Neural crest cell (in vitro differentiated cells): ENCODE data around the gene EGFL8. TPM values are rescaled to one million over a fixed set of nuclear protein-coding genes. Genes with fewer than 3 reads are reported as not detected.

Experiments
- DNase-seq: peaks from one replicate; pipeline ENCODE4 v3.0.0; 2021; ENCODE audit warnings: low read depth, mixed read lengths, low spot score
- H3K27ac Mint-ChIP-seq: one replicate; pipeline ENCODE4 v1.8.0; 2021; ENCODE audit warnings: mild to moderate bottlenecking, mixed read lengths; ENCODE audit not compliant: unreplicated experiment
- H3K27me3 Mint-ChIP-seq: 2 replicates; pipeline ENCODE4 v1.8.0; 2021; ENCODE audit warnings: low read depth, mild to moderate bottlenecking, mixed read lengths
- H3K36me3 Mint-ChIP-seq: 2 replicates; pipeline ENCODE4 v1.8.0; 2021; ENCODE audit warnings: low read depth, mild to moderate bottlenecking, mixed read lengths
- H3K4me1 Mint-ChIP-seq: 2 replicates; pipeline ENCODE4 v1.8.0; 2021; ENCODE audit warnings: mixed read lengths
- H3K4me3 Mint-ChIP-seq: one replicate; pipeline ENCODE4 v1.8.0; 2021; ENCODE audit warnings: mild to moderate bottlenecking, mixed read lengths
- H3K9me3 Mint-ChIP-seq: 2 replicates; pipeline ENCODE4 v1.8.0; 2021; ENCODE audit warnings: mixed read lengths
- microRNA-seq: library from miRNA; unstranded; fragments of <30 nt; microRNA quantifications from one replicate; pipeline ENCODE4, GENCODE V29; 2020
- total RNA-seq: library from RNA; stranded (reverse); gene quantifications from 2 replicates; pipeline ENCODE4 v1.2.1, GENCODE V29; 2021
- TF ChIP-seq, protein P1 (sequence below): fragments of 200-600 bp; sonication (generic); conservative IDR thresholded peaks from 2 replicates; pipeline ENCODE4 v1.5.0; 2021; ENCODE audit warnings: antibody characterized with exemption, mild to moderate bottlenecking

The EGFL8 gene
- total RNA-seq, 1 donor from 2014 or later, result 44.0 TPM

GRCh38 chr6:32216285-32216684 lies 51.9 kb downstream of the EGFL8 start:
- Mint-ChIP-seq H3K4me1 (no peaks in the 10 kb centered on the region), H3K9me3 (no peaks in the 10 kb centered on the region), H3K36me3 (no peaks in the 10 kb centered on the region), H3K27me3 (no peaks in the 10 kb centered on the region), H3K4me3 (no peak overlapping the region), H3K27ac (no peak overlapping the region)
- DNase-seq, result no peak
- TF ChIP-seq, protein P1, sequence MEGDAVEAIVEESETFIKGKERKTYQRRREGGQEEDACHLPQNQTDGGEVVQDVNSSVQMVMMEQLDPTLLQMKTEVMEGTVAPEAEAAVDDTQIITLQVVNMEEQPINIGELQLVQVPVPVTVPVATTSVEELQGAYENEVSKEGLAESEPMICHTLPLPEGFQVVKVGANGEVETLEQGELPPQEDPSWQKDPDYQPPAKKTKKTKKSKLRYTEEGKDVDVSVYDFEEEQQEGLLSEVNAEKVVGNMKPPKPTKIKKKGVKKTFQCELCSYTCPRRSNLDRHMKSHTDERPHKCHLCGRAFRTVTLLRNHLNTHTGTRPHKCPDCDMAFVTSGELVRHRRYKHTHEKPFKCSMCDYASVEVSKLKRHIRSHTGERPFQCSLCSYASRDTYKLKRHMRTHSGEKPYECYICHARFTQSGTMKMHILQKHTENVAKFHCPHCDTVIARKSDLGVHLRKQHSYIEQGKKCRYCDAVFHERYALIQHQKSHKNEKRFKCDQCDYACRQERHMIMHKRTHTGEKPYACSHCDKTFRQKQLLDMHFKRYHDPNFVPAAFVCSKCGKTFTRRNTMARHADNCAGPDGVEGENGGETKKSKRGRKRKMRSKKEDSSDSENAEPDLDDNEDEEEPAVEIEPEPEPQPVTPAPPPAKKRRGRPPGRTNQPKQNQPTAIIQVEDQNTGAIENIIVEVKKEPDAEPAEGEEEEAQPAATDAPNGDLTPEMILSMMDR, result no peak

- peak overlapping the region; percentile 30 for H3K27ac Mint-ChIP-seq
- no peaks in the 10 kb centered on the region for H3K9me3 Mint-ChIP-seq
- H3K4me3 Mint-ChIP-seq, result no peak overlapping the region
- no peaks in the 10 kb centered on the region for H3K27me3 Mint-ChIP-seq
- TF ChIP-seq, protein P1, result no peak
- no peak for DNase-seq
- no peaks in the 10 kb centered on the region for H3K36me3 Mint-ChIP-seq
- no peaks in the 10 kb centered on the region for H3K4me1 Mint-ChIP-seq
These were observed 52.6 kb downstream of the EGFL8 start for GRCh38 chr6:32216998-32217397.

Small RNA genes lying within 50 kb of the gene (microRNA-seq; reads per million reads assigned to microRNA genes)
- 22.5 reads per million, percentile 36 among the genes with 10 or more reads in this experiment for gene MIR6721
- not detected for gene MIR6833

Other genes with a start within 250 kb of the EGFL8 start
- gene C2, start 236.9 kb upstream of the EGFL8 start, total RNA-seq, result 0.35 and 1.2 TPM in 2 replicates
- gene CFB, start 218.5 kb upstream of the EGFL8 start, total RNA-seq, result not detected in 2 replicates
- 86.1 and 88.4 TPM in 2 replicates for gene NELFE, start 205.6 kb upstream of the EGFL8 start, total RNA-seq
- 77.9 and 88.7 TPM in 2 replicates for gene SKIC2, start 205.4 kb upstream of the EGFL8 start, total RNA-seq
- gene DXO, start 192.5 kb upstream of the EGFL8 start, total RNA-seq, result 23.8 and 26.6 TPM in 2 replicates
- gene C4A, start 182.5 kb upstream of the EGFL8 start, total RNA-seq, result 5.6 and 10.1 TPM in 2 replicates
- 5.3 and 6.7 TPM in 2 replicates for gene C4B, start 149.8 kb upstream of the EGFL8 start, total RNA-seq
- 0.23 TPM in 2 replicates for gene CYP21A2, start 126.2 kb upstream of the EGFL8 start, total RNA-seq
- gene TNXB, start 55.3 kb upstream of the EGFL8 start, total RNA-seq, result 4.6 and 6.6 TPM in 2 replicates
- gene ATF6B, start 36.3 kb upstream of the EGFL8 start, total RNA-seq, result 83.6 and 87.1 TPM in 2 replicates
- 12.4 and 13.0 TPM in 2 replicates for gene FKBPL, start 34.3 kb upstream of the EGFL8 start, total RNA-seq
- 3.1 and 4.1 TPM in 2 replicates for gene PRRT1, start 12.7 kb upstream of the EGFL8 start, total RNA-seq
- 60.9 and 62.3 TPM in 2 replicates for gene PPT2, start 10.5 kb upstream of the EGFL8 start, total RNA-seq
- 88.9 and 92.9 TPM in 2 replicates for gene AGPAT1, start 11.5 kb downstream of the EGFL8 start, total RNA-seq
- gene RNF5, start 13.8 kb downstream of the EGFL8 start, total RNA-seq, result 60.2 and 60.7 TPM in 2 replicates
- gene AGER, start 19.7 kb downstream of the EGFL8 start, total RNA-seq, result 25.7 and 26.0 TPM in 2 replicates
- gene PBX2, start 25.6 kb downstream of the EGFL8 start, total RNA-seq, result 205 and 206 TPM in 2 replicates
- 7.3 and 8.0 TPM in 2 replicates for gene GPSM3, start 28.0 kb downstream of the EGFL8 start, total RNA-seq
- gene NOTCH4, start 59.5 kb downstream of the EGFL8 start, total RNA-seq, result 5.6 and 6.3 TPM in 2 replicates
- not detected in 2 replicates for gene TSBP1, start 207.3 kb downstream of the EGFL8 start, total RNA-seq
- not detected in 2 replicates for gene BTNL2, start 242.6 kb downstream of the EGFL8 start, total RNA-seq